ENCODE results near the gene SRSF4.

Gene SRSF4

DNA sequence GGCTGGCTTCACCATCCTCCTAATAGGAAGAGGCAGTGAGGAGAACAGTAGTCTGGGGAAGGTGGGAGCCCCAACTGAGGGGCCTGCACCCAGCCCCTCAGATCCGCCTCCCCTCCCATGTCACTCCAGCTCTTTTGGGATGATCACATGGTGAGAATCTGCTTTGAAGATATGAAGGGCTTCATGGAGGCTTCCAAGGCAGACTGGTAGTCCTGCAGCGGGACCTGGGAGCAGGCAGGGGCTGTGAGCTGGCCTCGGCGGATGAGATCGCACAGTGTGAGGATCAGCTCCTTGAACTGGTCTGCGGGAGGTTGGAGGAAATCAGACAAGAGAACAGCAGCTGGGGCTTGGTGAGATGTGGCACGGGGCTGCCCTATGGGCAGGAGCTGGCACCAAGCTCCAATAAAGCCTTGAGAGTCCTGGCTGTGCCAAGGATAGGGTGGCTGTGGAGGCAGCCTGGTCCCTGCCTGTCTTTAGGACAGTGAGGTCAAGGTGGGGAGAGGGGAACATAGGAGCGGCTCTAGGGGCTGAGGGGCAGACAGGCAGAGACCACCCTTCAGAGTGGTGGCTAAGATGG lies 12.3 kb upstream of the SRSF4 start:
- no peak overlapping the region for H3K4me3 ChIP-seq (ENCODE audit: control insufficient read depth, low read depth, low read length)
- no peak for DNase-seq (ENCODE audit: low read depth)
- TF ChIP-seq, protein P1, sequence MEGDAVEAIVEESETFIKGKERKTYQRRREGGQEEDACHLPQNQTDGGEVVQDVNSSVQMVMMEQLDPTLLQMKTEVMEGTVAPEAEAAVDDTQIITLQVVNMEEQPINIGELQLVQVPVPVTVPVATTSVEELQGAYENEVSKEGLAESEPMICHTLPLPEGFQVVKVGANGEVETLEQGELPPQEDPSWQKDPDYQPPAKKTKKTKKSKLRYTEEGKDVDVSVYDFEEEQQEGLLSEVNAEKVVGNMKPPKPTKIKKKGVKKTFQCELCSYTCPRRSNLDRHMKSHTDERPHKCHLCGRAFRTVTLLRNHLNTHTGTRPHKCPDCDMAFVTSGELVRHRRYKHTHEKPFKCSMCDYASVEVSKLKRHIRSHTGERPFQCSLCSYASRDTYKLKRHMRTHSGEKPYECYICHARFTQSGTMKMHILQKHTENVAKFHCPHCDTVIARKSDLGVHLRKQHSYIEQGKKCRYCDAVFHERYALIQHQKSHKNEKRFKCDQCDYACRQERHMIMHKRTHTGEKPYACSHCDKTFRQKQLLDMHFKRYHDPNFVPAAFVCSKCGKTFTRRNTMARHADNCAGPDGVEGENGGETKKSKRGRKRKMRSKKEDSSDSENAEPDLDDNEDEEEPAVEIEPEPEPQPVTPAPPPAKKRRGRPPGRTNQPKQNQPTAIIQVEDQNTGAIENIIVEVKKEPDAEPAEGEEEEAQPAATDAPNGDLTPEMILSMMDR (conservative IDR thresholded peaks at IDR 0.05; ENCODE audit: control insufficient read depth, insufficient read depth, low read depth, low read length), result no peak

DNA sequence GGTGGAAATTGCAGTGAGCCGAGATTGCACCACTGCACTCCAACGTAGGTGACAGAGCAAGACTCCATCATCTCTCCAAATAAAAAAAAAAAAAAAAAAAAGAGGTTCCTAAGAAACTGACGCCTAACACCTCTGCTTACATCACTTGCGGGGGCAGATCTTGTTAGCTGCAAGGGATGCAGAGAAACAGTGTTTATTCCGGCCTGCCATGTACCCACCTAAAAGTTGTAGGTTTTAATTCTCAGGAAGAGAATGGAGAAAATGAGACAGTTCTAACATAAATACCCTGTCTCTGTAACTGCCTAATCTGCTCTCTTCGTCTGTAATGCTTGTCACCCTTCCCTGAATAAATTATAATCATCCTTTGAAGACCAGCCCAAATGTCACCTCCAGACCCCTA lies 9.0 kb upstream of the SRSF4 start:
- no peak overlapping the region for H3K4me3 ChIP-seq (ENCODE audit: control insufficient read depth, low read depth, low read length)
- TF ChIP-seq, protein P1 (conservative IDR thresholded peaks at IDR 0.05; ENCODE audit: control insufficient read depth, insufficient read depth, low read depth, low read length), result no peak
- no peak for DNase-seq (ENCODE audit: low read depth)

DNA sequence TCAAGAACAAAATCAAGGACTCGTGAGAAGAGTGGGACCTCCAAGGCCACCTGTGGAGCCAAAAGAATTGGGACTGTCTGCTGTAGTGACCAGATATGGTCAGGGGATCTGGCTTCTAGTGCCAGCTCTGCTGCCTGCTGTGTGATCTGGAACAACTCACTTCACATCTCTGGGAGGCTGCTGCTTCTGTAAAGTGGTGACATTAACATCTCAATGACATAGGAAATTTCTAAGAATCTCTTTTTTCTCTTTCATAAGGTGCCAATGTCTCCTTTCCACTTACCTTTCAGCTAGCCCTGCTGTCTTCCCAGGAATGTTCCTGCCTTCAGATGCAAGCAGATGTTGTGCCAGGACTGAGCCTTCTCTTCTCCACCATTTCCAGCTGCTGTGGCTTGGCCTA lies 5.0 kb upstream of the SRSF4 start:
- TF ChIP-seq, protein P1 (conservative IDR thresholded peaks at IDR 0.05; ENCODE audit: control insufficient read depth, insufficient read depth, low read depth, low read length), result no peak
- H3K4me3 ChIP-seq (ENCODE audit: control insufficient read depth, low read depth, low read length), result no peak overlapping the region
- DNase-seq (ENCODE audit: low read depth), result no peak

- H3K4me3 ChIP-seq (ENCODE audit: control insufficient read depth, low read depth, low read length), result no peak overlapping the region
- DNase-seq (ENCODE audit: low read depth), result no peak
- TF ChIP-seq, protein P1 (conservative IDR thresholded peaks at IDR 0.05; ENCODE audit: control insufficient read depth, insufficient read depth, low read depth, low read length), result no peak
These were observed 4.6 kb upstream of the SRSF4 start for GRCh38 chr1:29186252-29186651.

- DNase-seq (ENCODE audit: low read depth), result no peak
- H3K4me3 ChIP-seq (ENCODE audit: control insufficient read depth, low read depth, low read length), result no peak overlapping the region
- TF ChIP-seq, protein P1 (conservative IDR thresholded peaks at IDR 0.05; ENCODE audit: control insufficient read depth, insufficient read depth, low read depth, low read length), result no peak
These were observed 1.6 kb upstream of the SRSF4 start for GRCh38 chr1:29183287-29183686.

- TF ChIP-seq, protein P1 (conservative IDR thresholded peaks at IDR 0.05; ENCODE audit: control insufficient read depth, insufficient read depth, low read depth, low read length), result no peak
- peak; percentile 45 for DNase-seq (ENCODE audit: low read depth)
These were observed 945 bp downstream of the SRSF4 start for GRCh38 chr1:29180497-29181412.

More at GRCh38 chr1:29180497-29181412, 945 bp downstream of the SRSF4 start:
- H3K4me3 ChIP-seq (ENCODE audit: control insufficient read depth, low read depth, low read length), result peak overlapping the region; percentile 78

Data from fibroblast of mammary gland (primary cell).